Stimulated activated CD4-positive, alpha-beta T cell treated with anti-CD3 and anti-CD28 coated beads, TNF-alpha, amount 100 ng/mL, for 48 hours (primary cell): ENCODE measurements around the gene FAM209A.
"Not testable (repeated sequence)": the region's sequence is repeated elsewhere in the genome, so short reads cannot be mapped to it uniquely, and the experiment has no call there.

Experiments used
- DNase-seq, 3 donors: peaks; one replicate each; pipeline ENCODE4 v3.0.0-alpha.2; 2020; ENCODE audit warnings: low read depth in 3 of 3

FAM209A gene

GRCh38 chr20:56540415-56540814, 15.9 kb downstream of the FAM209A start:
- DNase-seq: no peak

DNA sequence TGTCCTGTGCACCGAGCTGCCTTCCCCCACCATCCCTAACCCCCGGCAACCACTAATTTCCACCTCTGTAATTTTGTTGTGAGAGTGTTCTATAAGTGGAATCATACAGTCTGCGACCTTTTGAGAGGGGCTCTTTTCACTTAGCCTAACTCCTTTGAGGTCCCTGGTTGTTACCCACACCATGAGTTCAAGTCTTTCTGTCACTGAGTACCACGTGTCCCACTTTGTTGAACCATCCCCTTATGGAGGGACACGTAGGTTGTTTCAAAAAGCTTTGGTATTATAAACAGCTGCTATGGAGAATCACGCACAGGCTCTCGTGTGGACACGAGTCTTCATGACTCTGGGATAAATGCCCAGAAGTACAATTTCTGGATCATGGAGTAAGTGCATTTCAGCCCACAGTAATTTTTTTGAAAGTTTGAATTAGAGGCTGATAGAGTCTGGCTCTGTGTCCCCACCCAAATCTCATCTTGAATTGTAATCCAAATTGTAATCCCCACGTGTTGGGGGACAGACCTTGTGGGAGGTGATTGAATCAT, 18.0 kb downstream of the FAM209A start:
- no peak for DNase-seq

DNA sequence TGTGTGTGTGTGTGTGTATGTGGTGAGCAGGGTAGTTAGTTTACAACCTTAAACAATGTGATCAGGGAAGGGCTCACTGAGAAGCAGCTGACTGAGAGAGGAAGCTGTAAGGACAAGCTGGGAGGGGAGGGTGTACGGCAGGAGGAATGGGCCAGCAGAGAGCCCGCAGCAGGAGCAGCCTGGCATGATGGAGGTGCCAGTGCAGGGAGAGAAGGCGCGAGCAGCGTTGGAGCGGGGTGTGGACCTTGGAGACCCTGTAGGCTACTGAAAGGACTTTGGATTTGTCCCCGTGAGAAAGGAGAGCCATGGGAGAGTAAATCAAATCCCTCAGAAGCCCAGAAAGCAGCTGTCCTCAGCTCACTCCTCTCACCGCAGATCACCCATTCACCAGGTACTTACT, 27.0 kb downstream of the FAM209A start:
- no peak for DNase-seq

- no peak for DNase-seq
Observed at GRCh38 chr20:56552911-56553629, 28.5 kb downstream of the FAM209A start.

GRCh38 chr20:56554869-56555268, 30.3 kb downstream of the FAM209A start:
- no peak for DNase-seq

DNA sequence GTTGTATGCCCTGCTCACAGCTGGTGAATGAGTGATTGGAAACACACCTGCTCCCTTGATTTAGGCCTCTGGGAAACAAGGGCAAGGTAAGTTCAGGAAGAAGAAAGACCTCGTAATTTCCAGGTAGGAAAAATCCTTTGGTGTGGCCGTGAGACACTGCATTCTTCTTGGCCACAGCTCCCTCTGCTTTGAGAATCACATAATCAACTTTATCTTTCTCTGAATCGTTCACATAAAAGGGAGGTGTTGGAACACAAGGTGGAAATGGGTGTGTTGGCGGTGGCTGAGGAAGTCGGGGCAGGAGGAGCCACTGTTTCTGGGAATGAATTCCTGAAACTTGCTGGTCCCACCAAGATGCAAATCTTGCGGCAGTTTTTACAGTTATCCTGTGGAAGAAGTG, 34.4 kb downstream of the FAM209A start:
- DNase-seq: no peak

DNA sequence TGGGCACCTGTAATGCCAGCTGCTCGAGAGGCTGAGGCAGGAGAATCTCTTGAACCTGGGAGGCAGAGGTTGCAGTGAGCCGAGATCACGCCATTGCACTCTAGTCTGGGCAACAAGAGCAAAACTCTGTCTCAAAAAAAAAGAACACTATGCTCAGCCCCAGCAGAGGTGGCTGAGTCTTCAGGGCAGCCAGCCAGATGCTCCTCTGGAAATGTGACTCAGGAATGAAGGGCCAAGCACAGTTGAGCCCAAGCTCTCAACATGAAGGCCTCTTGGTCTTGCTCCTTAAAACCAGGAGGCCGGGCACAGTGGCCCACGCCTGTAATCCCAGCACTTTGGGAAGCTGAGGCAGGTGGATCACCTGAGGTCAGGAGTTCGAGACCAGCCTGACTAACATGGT, 40.0 kb downstream of the FAM209A start:
- DNase-seq: not testable (repeated sequence)

DNA sequence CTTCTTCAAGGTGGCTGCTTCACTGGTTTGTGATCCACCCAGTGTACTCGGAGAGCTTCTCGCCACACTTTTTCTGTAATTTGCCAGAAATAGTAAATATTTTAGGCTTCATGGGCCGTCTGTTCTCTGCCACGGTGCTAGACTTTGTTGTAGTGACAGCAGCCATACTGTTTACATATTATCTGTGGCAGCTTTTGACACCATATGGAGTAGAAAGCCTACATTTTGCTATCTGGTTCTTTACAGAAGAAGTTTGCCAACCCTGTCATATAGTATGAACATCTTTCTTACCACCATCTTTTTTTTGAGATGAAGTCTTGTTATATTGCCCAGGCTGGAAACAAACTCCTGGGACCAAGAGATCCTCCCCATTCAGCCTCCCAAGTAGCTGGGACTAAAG, 41.0 kb downstream of the FAM209A start:
- DNase-seq: no peak

DNA sequence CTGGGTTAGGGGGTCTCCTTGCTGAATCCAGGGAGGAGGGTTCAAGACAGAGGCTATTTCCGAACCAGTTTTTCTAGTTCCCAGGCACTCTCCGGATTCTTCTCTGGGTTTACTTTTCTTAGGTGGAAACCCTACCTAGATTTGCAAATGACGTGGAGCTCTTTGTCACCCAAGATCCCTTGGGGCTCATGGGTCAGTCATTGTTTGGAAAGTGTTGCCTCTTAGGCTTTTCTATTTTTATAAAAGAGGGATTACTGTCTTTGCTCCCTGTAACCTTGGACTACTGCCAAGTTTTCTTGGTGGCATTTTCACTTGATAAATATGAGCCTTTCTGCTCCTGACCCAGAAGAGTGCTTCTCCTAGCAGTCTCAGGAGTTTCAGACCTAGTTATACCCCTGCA, 42.1 kb downstream of the FAM209A start:
- no peak for DNase-seq

DNA sequence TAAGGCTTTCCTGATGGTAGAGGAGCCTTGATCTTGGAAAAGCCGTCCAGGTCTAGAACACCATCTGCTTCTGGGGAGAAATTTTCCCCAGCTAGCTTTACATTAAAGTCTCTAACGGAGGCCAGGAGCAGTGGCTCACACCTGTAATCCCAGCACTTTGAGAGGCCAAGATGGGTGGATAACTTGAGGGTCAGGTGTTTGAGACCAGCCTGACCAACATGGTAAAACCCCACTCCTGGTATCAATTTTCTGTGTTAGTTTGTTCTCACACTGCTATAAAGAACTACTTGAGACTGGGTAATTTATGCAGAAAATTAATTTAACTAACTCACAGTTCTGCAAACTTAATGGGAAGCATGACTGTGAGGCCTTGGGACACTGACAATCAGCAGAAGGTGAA, 46.3 kb downstream of the FAM209A start:
- DNase-seq: no peak

GRCh38 chr20:56572172-56572571, 47.6 kb downstream of the FAM209A start:
- no peak for DNase-seq

DNA sequence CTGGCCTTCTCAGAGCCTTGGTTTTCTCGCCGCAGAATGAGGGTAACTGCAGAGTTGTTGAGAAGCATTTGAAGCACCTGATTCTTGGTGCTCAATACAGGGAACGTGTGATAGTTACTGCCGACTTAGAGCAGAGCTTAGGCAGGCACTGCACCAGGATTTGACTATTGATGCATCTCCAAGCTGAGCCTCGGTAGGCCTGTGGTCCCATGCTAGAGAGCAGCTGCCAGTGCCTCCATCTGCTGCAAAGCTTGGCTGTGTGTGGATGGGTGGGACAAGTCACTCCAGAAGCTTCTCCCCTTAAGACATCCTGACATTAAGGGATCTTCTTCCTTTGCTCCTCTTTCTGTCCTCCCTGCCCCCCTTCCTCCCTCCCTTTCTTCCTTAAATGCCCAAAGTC, 49.4 kb downstream of the FAM209A start:
- DNase-seq: no peak

DNA sequence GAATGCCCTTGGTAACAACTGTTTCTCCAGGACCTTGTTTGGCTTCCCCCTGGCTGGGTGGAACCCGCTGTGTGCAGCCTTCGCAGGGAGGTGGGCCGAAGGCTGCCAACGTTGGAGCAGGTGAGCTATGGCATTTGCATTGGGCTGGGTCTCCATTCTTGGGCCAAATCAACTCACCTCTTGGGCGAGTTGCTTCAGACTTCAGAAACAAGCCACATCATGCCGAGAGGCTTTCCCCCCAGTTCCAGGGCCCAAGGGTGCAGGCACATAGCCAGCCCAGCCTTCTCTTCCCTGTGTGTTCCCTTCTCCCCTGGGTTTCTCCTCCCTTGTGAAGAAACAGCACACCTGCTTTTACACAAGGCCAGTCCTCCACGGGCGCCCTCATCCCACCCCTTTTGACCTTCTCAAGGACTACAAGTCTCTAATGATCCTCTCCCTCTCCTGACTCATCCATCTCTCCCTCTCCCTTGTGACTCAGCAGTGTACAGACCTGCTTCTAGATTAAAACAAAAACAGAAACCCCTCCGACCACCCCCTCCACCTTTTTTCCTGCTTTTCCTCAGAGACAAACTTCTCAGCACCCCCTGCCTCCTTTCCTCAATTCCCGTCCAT, 50.1 kb downstream of the FAM209A start:
- DNase-seq: no peak

GRCh38 chr20:56575157-56575556, 50.6 kb downstream of the FAM209A start:
- DNase-seq: no peak
